GM23338 (cell line): Measurements from ENCODE around the gene EPC1. TPM values are rescaled to one million over a fixed set of nuclear protein-coding genes. Genes with fewer than 3 reads are reported as not detected.

Experiments used
- ATAC-seq: fragments of 200-7000 bp; cut with Tn5 transposase; 3 replicates; pipeline ENCODE4 v1.9.1; 2020
- DNase-seq: peaks from one replicate; pipeline ENCODE4 v3.0.0-alpha.2; 2015; ENCODE audit warnings: low spot score
- H2AFZ ChIP-seq: fragments of 200-600 bp; sonication (generic); 2 replicates; pipeline ENCODE4 v1.8.0; 2016; ENCODE audit warnings: antibody characterized with exemption, mild to moderate bottlenecking, moderate library complexity
- H3F3A ChIP-seq: fragments of 200-600 bp; sonication (generic); replicated peaks from 2 replicates; pipeline ENCODE4 v1.8.0; 2017; ENCODE audit warnings: antibody characterized with exemption, mixed run types, low read depth
- H3K27ac ChIP-seq: fragments of 200-600 bp; sonication (generic); 2 replicates; pipeline ENCODE4 v1.6.1; 2016; ENCODE audit warnings: low read depth
- H3K27me3 ChIP-seq: fragments of 200-600 bp; sonication (generic); 2 replicates; pipeline ENCODE4 v1.8.0; 2016; ENCODE audit warnings: mild to moderate bottlenecking, mixed run types, moderate library complexity; ENCODE audit not compliant: insufficient read depth
- H3K36me3 ChIP-seq: fragments of 200-600 bp; sonication (generic); 2 replicates; pipeline ENCODE4 v1.8.0; 2016; ENCODE audit warnings: mild to moderate bottlenecking; ENCODE audit not compliant: insufficient read depth
- H3K4me1 ChIP-seq: fragments of 200-600 bp; sonication (generic); 2 replicates; pipeline ENCODE4 v1.8.0; 2016; ENCODE audit warnings: mild to moderate bottlenecking, moderate library complexity; ENCODE audit not compliant: insufficient read depth
- H3K4me2 ChIP-seq: fragments of 200-600 bp; sonication (generic); 2 replicates; pipeline ENCODE4 v1.7.1; 2017; ENCODE audit warnings: mixed run types
- H3K4me3 ChIP-seq: fragments of 200-600 bp; sonication (generic); 2 replicates; pipeline ENCODE4 v1.6.1; 2016; ENCODE audit warnings: mixed run types
- H3K79me2 ChIP-seq: fragments of 200-600 bp; sonication (generic); replicated peaks from 2 replicates; pipeline ENCODE4 v1.8.0; 2017; ENCODE audit warnings: mild to moderate bottlenecking; ENCODE audit not compliant: insufficient read depth
- H3K9me2 ChIP-seq: fragments of 200-600 bp; sonication (generic); 2 replicates; pipeline ENCODE4 v1.8.0; 2017; ENCODE audit not compliant: insufficient read depth
- H4K20me1 ChIP-seq: fragments of 200-600 bp; sonication (generic); replicated peaks from 2 replicates; pipeline ENCODE4 v1.8.0; 2017; ENCODE audit warnings: mild to moderate bottlenecking; ENCODE audit not compliant: insufficient read depth
- H3K27ac Mint-ChIP-seq: 2 replicates; pipeline ENCODE4 v1.8.0; 2020; ENCODE audit warnings: inconsistent platforms, mild to moderate bottlenecking, moderate library complexity, mixed read lengths
- H3K27me3 Mint-ChIP-seq: 3 replicates; pipeline ENCODE4 v1.8.0; 2022; ENCODE audit warnings: low read depth, mild to moderate bottlenecking, moderate library complexity, mixed read lengths, inconsistent platforms; ENCODE audit not compliant: insufficient read depth, poor library complexity
- H3K36me3 Mint-ChIP-seq: 3 replicates; pipeline ENCODE4 v1.8.0; 2021; ENCODE audit warnings: low read depth, mild to moderate bottlenecking, inconsistent platforms, moderate library complexity, mixed read lengths
- H3K4me1 Mint-ChIP-seq: 3 replicates; pipeline ENCODE4 v1.8.0; 2020; ENCODE audit warnings: mild to moderate bottlenecking, inconsistent platforms, mixed read lengths
- H3K4me3 Mint-ChIP-seq: 3 replicates; pipeline ENCODE4 v1.8.0; 2021; ENCODE audit warnings: moderate library complexity, mild to moderate bottlenecking, inconsistent platforms, mixed read lengths
- H3K9me3 Mint-ChIP-seq: 3 replicates; pipeline ENCODE4 v1.8.0; 2020; ENCODE audit warnings: moderate library complexity, mild to moderate bottlenecking, inconsistent platforms, mixed read lengths
- CTCF ChIP-seq, 2 experiments: fragments of 200-600 bp in 1 of 2; sonication (generic) in 1 of 2; conservative IDR thresholded peaks; 2 replicates each; pipeline versions ENCODE4 v1.5.1 to v1.6.1; 2016 to 2017; ENCODE audit warnings: antibody characterized with exemption in 2 of 2, low read depth in 2 of 2, mild to moderate bottlenecking in 2 of 2, moderate library complexity in 1 of 2
- ETS1 ChIP-seq: IDR thresholded peaks from 2 replicates; pipeline ENCODE4 v1.6.1; 2016; ENCODE audit warnings: antibody characterized with exemption
- EZH2phosphoT487 ChIP-seq: fragments of 200-600 bp; sonication (generic); IDR thresholded peaks from one replicate; pipeline ENCODE4 v1.8.1; 2018; ENCODE audit warnings: antibody characterized with exemption; ENCODE audit not compliant: unreplicated experiment
- NANOG ChIP-seq: IDR thresholded peaks from 2 replicates; pipeline ENCODE4 v1.6.1; 2016; ENCODE audit warnings: antibody characterized with exemption, borderline replicate concordance
- POLR2AphosphoS5 ChIP-seq: IDR thresholded peaks from 2 replicates; pipeline ENCODE4 v1.6.1; 2016; ENCODE audit warnings: antibody characterized with exemption, low read depth
- STAT1 ChIP-seq: IDR thresholded peaks from one replicate; pipeline ENCODE4 v1.6.1; 2016; ENCODE audit warnings: antibody characterized with exemption; ENCODE audit not compliant: unreplicated experiment
- ZNF462 ChIP-seq: fragments of 250-450 bp; sonication (Bioruptor Pico); IDR thresholded peaks from 2 replicates; pipeline ENCODE4 v1.5.0; 2020; ENCODE audit warnings: mild to moderate bottlenecking, moderate library complexity
- polyA plus RNA-seq: library from polyadenylated mRNA; unstranded; fragments of >200 nt; fragmentation: Nextera tagmentation; extraction: Ambion mirVana; gene quantifications from 2 replicates; pipeline ENCODE4 v1.2.1, GENCODE V29; 2016
- total RNA-seq: library from RNA; depleted of rRNA; stranded (reverse); fragments of >200 nt; shearing (Covaris generic); gene quantifications from 2 replicates; pipeline ENCODE4 v1.2.3, GENCODE V29; 2014

Gene EPC1
- total and polyA plus RNA-seq, 2 experiments from 2014 or later: 24.1 to 25.9 TPM

- H3K4me1 ChIP-seq: peaks cover 70% of the 10 kb centered on the region
- H4K20me1 ChIP-seq: peaks cover 37% of the 10 kb centered on the region
- ATAC-seq (peak; percentile 21), DNase-seq (peak; percentile 40)
- Mint-ChIP-seq H3K4me1 (peaks cover 73% of the 10 kb centered on the region), H3K27me3 (peaks cover 2% of the 10 kb centered on the region), H3K4me3 (no peak overlapping the region), H3K36me3 (peaks cover 3% of the 10 kb centered on the region; the same call in 2 of the 3 replicates), H3K27ac (no peak overlapping the region), H3K9me3 (no peaks in the 10 kb centered on the region)
- H3K4me2 ChIP-seq: peak overlapping the region; percentile 30
- no peaks in the 10 kb centered on the region for H3K27me3 ChIP-seq
- H3K36me3 ChIP-seq: no peaks in the 10 kb centered on the region
- H3K9me2 ChIP-seq: no peaks in the 10 kb centered on the region
- peaks cover 100% of the 10 kb centered on the region for H3K79me2 ChIP-seq
- H3K27ac ChIP-seq: no peak overlapping the region
- no peak overlapping the region for H2AFZ ChIP-seq
- H3K4me3 ChIP-seq: peak overlapping the region; percentile 6; the same call in 1 of the 2 replicates
- no peak for TF ChIP-seq CTCF (conservative IDR thresholded peaks at IDR 0.05; ENCODE audit: low read depth in 2 of 2)
- no peak for TF ChIP-seq NANOG
- no peak for TF ChIP-seq ETS1
- no peak for TF ChIP-seq ZNF462 (CRISPR knock-in tag)
- no peak for TF ChIP-seq POLR2AphosphoS5
- TF ChIP-seq EZH2phosphoT487: no peak
- no peak for TF ChIP-seq STAT1
- no peaks in the 10 kb centered on the region for H3F3A ChIP-seq
Observed at GRCh38 chr10:32330214-32330613, 16.7 kb downstream of the EPC1 start.
